Tongue (tissue), 3 donors: ENCODE results near the gene EEF1AKMT3. TPM values are rescaled to one million over a fixed set of nuclear protein-coding genes. Genes with fewer than 3 reads are reported as not detected.
"Not testable (repeated sequence)": the region's sequence is repeated elsewhere in the genome, so short reads cannot be mapped to it uniquely, and the experiment has no call there.

Experiments
- DNase-seq: peaks from one replicate; pipeline ENCODE4 v3.0.0-alpha.2; 2015
- small RNA-seq: library from RNA; depleted of rRNA; stranded (forward); fragments of <200 nt; gene quantifications from one replicate; pipeline ENCODE3, GENCODE V24; 2014; ENCODE audit warnings: low replicate concordance
- total RNA-seq: library from RNA; depleted of rRNA; stranded (reverse); fragments of >200 nt; gene quantifications from one replicate; pipeline ENCODE4 v1.2.3, GENCODE V29; 2014

The EEF1AKMT3 gene
- total RNA-seq, 1 donor from 2014 or later = 10.1 TPM

DNA sequence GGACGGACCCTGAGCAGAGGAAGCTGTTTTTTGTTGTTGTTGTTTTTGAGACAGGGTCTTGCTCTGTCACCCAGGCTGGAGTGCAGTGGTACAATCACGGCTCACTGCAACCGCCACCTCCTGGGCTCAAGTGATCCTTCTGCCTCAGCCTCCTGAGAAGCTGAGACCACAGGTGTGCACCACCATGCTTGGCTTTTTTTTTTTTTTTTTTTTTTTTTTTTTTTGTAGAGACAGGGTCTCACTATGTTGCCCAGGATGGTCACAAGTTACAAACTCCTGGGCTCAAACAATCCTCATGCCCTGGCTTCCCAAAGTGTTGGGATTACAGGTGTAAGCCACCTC is 45.5 kb downstream of the EEF1AKMT3 start:
- not testable (repeated sequence) for DNase-seq

DNA sequence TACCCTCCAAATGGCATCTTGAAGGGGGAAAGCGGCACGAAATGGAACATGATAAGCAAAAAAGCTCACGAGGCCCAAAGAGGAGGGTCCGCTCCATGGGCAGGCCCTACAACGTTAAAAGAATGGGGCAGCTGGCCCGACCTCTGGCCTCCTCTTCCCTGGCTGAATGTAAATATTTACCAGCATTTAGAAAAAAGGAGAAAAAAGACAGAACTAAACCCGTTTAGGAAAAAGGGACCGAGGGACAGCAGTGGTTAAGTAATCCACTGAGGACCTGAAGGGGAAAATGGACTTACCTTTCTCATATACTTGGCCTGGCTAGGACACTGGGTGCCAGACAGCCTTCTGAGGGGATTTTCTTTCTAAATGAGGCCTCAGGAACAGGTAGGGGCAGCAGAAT is 47.7 kb downstream of the EEF1AKMT3 start:
- DNase-seq = not testable (repeated sequence)

DNA sequence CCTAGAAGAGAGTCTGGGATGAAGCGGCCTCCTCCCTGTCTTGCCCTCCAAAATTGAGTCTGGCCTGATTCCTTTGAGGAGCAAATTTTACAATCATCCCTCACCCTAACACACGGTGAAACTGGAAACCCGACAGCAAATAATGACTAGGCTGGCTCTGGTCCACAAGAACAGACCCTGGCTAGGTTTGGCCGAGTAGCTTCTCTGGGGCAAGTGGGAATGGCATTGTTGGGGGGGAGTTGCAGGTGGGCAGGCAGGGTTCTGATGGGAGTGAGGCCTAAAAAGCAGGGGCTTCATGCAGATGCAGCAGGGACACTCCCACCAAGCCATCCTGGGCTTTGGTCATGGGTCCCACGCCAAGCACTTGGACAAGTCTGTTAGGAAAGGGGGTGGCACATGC is 48.6 kb downstream of the EEF1AKMT3 start:
- DNase-seq = not testable (repeated sequence)

DNA sequence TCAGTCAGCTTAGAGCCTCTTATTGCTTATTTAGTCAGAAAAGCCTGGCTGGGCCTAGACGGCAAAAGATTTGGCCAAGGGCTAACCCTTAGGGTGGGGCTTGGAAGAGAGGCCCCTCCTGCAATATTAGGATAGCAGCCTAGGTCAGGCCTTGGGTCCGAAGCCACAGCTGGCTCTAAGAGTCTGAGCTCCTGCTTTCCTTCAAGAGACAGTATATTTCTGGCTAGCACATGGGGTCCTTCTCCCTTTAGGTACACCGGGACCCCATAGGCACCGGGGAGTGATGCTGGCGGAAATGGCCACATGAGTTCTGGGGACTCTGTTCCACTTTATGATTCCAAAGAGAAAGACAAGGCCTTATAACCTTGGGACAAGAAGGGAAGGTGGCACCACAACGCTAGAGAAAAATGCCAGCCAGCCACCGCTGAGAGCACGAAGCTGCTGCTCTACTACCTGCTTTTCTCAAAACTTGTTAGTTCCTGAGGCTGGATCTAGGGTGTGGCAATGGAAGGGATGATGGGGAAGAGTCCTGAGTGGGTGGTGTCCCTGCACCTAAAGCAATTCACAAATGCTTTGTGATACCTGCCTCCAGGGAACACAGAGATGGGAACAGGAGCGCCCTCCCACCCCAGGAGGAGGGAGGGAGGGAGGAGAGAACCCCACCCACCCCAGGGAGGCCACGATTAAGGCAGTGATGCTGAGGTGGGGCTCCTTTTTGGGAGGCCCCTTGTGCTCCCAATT is 49.2 kb downstream of the EEF1AKMT3 start:
- DNase-seq = no peak

DNA sequence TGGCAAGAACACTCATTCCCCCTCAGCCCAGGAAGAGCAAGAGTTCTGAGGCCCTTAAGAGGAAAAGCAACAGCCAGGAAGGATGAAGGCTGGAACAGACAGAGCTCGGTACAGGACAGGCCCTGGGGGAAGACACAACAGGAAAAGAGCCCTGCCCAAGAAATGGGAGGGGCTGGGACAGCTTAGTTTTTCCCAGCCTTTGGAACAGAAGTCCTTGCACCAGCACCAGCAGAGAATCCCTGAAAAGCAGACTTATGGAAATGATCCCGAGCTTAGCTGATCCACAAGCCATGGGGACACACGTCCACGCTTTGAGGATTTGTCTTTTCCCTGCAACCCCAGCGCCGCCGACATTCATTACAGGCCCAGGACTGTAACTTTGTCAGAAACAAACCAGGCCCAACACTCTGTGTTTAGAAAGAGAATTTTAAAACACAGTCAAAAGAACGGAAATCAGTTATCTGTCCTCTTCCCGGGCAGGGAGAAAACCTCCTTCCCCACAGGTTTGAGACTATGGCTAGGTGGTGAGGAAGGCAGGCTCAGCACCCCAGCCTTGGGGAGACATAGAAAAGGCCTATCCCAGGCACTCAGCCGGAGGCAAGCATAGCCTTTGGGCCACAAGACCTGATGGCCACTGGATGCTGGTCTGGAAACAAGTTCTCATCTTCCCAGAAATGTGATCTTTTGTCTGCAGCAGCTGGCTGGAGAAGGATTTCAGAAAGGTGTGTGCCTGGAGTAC is 50.1 kb downstream of the EEF1AKMT3 start:
- DNase-seq = no peak

DNA sequence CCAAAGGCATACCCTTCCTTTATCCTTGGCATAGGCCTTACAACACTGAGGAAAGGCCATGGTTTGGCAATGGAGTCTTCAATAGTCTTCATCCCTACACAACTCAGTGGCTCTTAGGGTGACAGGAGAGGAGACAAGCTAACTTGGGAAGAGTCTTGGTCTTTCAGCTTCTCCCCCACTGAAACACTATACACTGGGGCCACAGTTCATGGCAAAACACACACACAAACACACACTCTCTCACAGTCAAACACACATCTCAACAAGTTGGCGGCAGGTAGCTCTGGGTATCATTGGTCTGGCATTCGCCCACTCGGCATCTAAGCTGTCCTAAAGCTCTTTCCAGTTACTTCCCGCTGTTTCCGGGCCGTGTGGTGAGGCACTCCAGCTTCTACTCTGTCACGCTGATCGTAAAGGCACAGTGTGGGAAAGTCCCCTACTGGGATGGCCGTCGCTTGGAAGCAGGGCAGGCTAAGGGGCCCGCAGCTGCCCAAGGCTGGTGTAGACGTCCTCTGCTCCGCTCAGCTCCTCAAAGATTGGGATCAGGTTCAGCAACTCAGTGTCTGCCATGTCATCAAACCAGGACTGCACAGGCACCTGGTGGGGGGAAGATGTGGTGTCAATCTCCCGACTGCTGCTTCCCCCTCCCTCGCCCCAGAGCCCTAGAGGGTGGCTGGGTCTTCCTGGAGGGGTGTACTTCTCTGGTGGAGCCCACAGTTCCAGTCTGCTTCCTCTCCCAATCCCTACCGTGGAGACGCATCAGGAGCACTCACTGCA is 50.9 kb downstream of the EEF1AKMT3 start:
- DNase-seq = no peak

DNA sequence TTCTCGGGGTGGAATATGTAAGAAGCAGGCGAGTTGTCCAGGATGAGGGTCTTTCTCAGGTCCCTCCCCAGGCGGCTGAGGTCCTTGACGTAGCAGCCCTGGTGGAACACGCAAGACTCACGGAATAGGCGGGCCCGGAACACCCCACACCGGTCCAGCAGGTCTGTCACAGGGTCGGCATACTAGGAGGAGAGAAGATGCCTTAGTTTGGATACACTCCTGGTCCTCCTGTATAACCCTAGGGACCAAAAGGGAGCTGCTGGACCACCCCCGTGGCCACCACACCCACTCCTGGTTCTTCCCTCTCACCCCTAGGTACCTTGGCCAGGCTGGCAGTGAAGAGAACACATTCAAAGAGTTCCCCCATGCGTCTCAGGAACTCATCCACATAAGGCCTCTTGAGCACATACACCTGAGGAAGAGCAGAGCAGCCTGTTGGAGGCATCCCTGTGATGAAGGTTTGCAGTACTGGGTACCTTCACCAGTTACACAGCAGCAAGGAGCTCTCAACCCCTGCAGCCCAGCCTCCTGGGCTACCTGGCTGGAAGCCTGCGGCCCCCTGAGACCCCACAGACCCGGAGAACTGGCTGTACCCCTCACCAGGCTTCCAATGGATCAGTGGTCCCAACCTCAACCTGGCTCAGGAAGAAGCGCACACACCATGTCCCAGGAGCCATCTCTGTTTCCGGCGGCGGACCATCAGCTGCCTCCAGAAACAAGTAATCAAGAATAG is 51.7 kb downstream of the EEF1AKMT3 start:
- DNase-seq = no peak

DNA sequence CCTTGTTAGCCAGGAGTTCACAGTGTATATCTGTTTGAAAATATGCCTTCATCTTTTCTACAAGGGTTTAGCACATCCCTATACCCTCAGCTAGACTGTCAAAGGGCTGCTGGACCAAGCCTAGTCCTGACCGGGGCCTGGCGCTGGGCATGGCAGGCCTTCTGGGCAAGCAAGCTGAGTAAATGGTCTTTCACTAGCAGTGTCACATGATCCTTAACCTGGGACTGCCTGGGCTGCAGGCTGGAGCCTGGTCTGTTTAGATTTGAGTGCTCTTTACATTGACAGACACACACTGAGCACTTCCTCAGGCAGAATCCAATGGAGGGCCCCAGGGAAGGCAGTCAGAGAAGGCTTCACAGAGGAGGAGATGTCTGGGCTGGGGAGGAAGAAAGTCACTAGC is 53.0 kb downstream of the EEF1AKMT3 start:
- no peak for DNase-seq

DNA sequence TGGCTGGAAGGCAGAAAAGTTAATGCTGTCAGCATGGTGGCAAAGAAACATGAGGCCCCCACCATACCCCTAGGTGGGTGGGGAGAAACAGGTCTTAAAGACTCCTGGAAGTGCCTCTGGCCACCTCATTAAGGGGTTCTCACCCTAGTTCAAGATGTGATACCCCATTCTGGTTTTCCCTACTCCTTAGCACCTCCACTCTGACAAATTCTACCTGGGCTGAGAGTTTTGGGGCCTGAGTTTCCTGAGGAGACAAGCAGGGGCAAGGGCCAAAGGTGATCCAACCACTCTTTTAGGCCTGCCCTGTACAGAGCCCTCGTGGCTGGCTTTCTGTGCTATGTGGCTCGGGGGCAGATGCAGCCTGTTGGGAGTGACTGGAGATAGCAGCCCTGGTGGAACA is 54.0 kb downstream of the EEF1AKMT3 start:
- no peak for DNase-seq

DNA sequence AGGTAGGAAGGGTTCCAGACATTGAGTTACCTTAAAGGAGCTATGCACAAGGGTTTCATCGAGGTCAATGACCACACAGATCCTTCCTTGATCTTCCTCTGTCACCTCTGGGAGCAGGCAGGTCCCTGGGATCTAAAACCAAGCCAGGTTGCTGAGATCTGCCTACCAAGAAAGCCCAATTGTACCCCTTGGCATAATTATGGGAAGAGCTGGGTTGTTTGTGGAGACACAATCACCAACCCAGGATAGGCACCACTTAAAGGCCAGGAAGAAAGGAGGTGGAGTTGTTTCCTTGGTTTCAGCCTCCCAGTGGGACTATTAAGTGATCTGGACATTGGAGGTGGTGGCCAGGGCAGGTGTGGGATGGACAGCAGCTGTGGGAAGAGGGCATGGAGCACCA is 54.6 kb downstream of the EEF1AKMT3 start:
- no peak for DNase-seq

DNA sequence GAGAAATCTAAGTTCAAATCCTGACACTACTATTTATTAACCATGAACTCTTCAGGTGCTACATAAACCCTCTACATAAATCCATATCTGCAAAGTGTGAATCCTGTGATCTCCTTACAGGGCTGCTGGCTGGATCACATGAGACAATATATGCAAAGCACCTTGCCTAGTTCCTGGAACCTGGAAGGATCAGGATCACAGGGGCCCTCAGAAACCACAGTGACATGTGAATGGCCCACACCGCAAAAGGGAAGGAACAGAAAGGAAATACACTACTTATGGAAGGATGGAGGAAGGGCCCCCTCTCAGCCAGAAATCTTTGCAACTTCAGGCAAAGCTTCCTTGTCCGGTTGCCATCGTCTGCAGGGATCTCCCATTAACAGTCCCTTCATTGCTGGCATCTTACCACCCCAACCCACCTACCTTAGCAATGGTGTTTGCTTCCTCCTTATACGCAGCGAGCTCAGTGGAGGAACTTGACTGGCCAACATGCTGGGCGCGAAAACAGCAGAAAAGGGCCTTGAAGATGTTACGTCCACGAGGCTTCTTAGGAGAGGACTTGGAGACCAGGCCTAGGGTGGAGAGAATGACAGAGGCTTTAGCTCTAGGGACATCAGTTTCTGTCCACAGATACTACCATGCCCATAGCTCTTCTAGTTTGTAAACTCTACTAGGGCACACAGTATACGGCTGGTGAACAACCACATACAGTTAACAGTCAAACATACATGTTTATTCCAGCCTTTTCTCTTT is 56.8 kb downstream of the EEF1AKMT3 start:
- DNase-seq = no peak

DNA sequence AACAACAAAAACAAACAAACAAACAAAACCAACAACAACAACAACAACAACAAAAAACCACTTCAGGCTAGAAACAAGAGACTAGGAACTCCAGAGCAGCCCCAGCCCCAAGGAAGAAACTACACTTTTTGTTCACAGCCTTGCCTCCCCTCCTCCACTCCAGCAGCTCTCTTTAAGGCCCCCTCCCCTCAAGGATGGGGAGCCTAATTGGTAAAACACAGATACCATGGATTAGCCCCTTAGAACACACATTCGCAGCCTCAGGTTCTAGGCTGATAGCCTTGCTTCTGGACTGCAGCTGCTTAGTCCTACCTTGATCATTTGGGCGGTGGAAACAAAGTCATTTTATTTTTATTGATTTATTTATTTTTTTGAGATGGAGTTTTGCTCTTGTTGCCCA is 58.0 kb downstream of the EEF1AKMT3 start:
- DNase-seq = no peak

Small RNA genes lying within 50 kb of the gene (small RNA-seq; reads per million reads assigned to genes)
- gene MIR26A2 (12.7 reads per million, percentile 94 among the genes with 10 or more reads in this experiment), gene RNU6-1083P (not detected)

Other genes starting within 250 kb of the EEF1AKMT3 start
- gene MBD6, start 249.8 kb upstream of the EEF1AKMT3 start, total RNA-seq = 10.1 TPM
- 140 TPM for gene DCTN2, start 225.4 kb upstream of the EEF1AKMT3 start, total RNA-seq
- gene KIF5A, start 222.6 kb upstream of the EEF1AKMT3 start, total RNA-seq = 0.82 TPM
- gene PIP4K2C, start 181.4 kb upstream of the EEF1AKMT3 start, total RNA-seq = 12.6 TPM
- gene DTX3, start 167.8 kb upstream of the EEF1AKMT3 start, total RNA-seq = 19.2 TPM
- gene ARHGEF25, start 161.2 kb upstream of the EEF1AKMT3 start, total RNA-seq = 18.6 TPM
- 3.3 TPM for gene B4GALNT1, start 139.4 kb upstream of the EEF1AKMT3 start, total RNA-seq
- gene OS9, start 78.5 kb upstream of the EEF1AKMT3 start, total RNA-seq = 146 TPM
- 3.7 TPM for gene AGAP2, start 33.9 kb upstream of the EEF1AKMT3 start, total RNA-seq
- 57.0 TPM for gene TSPAN31, start 27.6 kb upstream of the EEF1AKMT3 start, total RNA-seq
- 140 TPM for gene CDK4, start 20.3 kb upstream of the EEF1AKMT3 start, total RNA-seq
- 9.2 TPM for gene MARCHF9, start 17.5 kb upstream of the EEF1AKMT3 start, total RNA-seq
- gene CYP27B1, start 5.5 kb upstream of the EEF1AKMT3 start, total RNA-seq = 0.10 TPM
- 6.9 TPM for gene METTL1, start 509 bp upstream of the EEF1AKMT3 start, total RNA-seq
- 19.6 TPM for gene TSFM, start 10.2 kb downstream of the EEF1AKMT3 start, total RNA-seq
- gene AVIL, start 46.1 kb downstream of the EEF1AKMT3 start, total RNA-seq = 12.0 TPM
- gene CTDSP2, start 74.1 kb downstream of the EEF1AKMT3 start, total RNA-seq = 114 TPM
- gene ATP23, start 169.0 kb downstream of the EEF1AKMT3 start, total RNA-seq = 10.2 TPM